ENCODE measurements around the gene ANO4. TPM values are rescaled to one million over a fixed set of nuclear protein-coding genes. Genes with fewer than 3 reads are reported as not detected.

The ANO4 gene
- total RNA-seq, 1 donor from 2014 or later, result not detected

DNA sequence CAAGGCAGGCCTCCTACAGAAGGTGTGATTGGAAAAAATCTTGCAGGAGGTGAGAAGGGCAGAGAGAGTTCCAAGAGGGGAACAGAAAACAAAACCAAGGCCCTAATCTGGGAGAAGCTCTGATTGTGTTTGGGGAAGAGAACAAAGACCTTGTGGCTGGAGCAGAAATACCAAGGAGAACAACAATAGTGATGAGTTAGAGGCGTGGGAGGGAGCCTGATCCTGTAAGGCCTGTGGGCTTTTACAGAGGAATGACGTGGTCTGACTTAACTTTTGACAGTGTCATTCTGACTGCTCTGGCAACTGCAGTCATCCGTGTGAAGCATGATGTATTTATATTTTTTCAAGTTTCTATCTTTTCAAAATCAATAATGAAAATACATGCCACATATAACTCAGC, 200.6 kb downstream of the ANO4 start:
- peak; percentile 59 for ATAC-seq

DNA sequence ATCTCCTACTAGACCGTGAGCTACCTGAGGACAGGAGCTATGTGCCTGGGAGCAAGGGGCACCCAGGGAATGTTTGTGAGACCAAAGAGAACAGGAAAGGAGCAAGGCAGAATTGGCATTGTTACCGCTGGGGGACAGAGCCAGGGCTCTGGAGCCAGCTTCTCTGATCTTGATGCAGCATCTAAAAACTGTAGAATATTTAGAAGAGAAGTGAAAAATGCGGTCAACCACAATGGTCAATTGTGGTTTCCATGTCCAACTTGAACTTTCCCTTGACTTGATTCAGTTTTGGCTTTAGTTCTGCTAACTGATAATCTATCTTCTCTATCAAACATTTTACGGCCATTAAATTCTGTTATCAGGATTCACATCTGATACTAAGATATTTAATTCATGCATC, 201.2 kb downstream of the ANO4 start:
- ATAC-seq, result no peak

DNA sequence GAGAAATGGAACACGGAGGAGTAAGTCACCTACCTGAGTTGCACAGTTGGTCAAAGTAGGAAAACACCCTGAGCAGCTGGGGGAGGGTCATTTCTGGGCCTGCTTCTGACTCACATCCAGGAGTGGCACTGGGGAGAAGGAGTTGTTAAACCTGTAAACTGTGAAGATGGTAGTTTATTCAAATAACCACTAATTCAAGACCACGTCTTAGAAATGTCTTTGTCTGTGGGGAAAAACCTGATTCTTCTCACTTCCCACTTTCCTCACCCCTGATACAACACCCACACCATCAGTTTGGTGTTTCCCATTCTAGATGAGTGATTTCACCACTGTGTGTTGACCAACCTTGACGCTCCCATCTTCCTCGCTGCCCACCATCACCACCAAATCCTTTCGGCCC, 207.1 kb downstream of the ANO4 start:
- peak; percentile 55 for ATAC-seq

DNA sequence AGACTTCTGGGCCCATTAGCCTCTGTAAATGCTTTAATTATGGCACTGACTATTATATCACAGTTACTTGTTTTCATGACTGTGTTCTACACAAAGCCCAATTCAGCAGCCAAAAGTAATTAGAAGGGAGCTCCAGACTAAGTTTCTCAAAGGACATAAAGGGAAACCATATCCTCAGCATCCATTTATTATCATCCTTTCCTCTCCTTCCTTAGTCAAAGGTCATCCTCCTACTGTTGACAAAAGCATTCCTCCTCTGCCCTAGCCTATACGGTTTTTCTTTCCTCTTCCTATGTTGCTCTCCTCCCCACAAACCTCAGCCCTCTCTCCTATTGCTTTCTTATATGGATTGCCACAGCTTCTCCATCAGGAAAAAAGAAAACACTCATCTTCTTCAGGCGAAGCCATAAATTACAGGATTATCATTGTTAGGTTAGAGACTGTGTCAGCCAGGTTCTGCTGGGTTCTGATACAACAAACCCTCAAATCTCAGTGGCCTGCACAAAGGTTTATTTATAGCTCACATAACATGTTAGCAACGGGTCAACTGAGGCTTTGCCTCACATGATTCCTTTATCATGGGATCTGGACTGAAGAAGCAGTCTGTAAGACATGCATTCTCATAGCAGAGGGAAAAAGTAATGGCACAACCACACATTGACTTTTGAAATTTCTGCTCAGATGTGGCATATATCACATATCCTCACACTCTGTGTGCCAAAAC, 208.3 kb downstream of the ANO4 start:
- ATAC-seq, result no peak

DNA sequence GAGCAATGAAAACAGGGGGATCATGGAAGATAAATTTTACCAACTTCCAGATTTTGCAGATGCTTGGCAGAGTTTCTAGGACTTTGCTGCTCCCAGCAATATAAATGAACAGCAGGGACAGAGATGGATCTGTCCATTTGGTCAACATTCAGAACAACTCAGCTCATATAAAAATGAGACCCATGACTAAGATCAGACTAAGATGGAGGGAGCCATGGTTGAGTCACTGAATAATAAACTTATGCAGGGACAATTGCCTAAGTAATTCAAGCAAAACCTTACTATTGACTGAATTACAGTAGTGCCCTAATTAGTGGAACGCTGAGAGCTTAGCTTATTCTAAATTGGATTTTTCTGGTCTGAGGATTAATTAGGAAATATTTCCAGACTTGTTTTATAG, 210.3 kb downstream of the ANO4 start:
- ATAC-seq, result no peak

DNA sequence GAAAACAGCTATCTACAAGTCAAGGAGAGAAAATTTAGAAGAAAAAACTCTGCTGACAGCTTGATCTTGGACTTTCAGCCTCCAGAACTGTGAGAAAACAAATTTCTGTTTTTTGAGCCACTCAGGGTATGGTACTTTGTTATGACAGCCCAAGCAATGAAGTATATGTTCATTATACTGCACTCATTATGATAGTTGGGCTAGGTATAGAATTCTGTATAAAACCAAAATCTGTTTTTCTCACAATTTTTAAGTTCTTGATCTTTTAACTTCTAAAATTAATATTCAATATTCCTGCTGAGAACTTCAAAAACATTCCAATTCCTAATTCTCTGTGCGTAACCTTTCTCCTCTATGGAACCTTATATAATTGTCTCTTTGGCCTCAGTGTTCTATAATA, 214.7 kb downstream of the ANO4 start:
- no peak for ATAC-seq

DNA sequence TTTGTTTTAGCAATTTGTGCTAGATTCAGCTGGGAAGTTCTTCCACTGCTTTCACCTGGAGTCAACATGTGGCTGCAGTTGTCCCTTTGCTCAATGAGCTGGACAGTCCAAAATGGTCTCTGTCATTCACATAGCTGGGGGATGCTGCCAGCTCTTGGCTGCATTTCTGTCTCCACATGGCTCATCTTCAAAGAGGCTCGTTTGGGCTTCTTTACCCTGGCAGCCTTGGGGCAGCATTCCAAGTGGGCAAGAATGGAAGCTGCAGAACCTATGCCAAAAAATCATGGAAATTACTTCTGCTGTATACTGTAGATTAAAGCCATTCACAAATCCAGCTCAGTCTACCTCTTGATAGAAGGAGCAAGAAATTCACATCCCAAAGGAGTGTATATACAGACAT, 216.3 kb downstream of the ANO4 start:
- ATAC-seq, result no peak

DNA sequence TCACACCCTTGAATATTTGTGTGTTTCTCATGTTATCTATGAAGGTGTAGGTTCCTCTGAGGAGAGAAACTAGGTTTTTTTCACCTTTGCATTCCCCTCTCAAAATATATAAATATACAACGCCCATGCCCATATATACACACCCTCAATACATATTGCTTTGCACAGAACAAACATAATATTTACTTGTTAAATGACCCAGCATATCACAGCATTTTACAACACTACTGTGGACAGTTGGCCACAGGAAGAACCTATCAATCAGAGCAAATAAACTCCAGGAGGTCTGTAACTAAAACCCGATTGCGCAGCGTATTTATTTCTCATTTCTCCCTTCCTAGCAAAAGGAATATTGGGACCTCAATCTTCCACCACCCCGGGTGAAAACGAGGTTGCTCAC, 219.4 kb downstream of the ANO4 start:
- no peak for ATAC-seq

DNA sequence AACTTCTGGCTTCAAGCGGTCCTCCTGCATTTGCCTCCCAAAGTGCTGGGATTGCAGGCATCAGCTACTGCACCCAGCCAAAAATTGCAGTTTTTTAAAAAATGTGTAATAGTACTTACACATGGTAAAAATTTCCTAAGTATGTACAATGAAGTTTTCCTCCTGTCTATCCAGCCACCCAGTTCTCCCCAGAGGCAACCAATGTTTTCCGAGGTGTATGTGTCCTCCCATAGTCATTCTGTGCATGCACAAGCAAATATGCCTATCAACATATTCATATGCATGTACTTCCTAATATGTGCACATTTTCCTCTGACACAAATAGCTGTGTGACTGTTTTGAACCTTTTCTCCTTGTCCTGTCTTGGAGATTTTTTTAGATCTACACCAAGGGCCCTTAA, 220.5 kb downstream of the ANO4 start:
- no peak for ATAC-seq

DNA sequence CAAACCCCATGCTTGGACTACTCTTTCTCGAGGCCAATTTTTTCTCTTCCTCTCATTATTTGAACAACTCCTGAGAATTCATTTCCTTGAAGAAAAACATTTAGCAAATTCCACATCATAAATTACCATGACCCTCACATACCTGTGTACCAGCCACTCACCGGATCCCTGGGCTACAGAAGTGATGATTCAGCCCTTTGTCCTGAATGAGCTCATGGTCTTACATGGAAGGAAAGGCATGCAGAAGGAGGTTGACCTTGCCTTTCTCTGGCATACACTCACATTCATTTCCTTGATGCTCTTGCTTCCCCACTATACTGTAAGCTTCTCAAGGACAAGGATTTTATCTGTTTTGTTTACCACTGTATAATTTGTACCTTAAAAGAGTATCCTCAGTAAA, 224.0 kb downstream of the ANO4 start:
- peak; percentile 54 for ATAC-seq

DNA sequence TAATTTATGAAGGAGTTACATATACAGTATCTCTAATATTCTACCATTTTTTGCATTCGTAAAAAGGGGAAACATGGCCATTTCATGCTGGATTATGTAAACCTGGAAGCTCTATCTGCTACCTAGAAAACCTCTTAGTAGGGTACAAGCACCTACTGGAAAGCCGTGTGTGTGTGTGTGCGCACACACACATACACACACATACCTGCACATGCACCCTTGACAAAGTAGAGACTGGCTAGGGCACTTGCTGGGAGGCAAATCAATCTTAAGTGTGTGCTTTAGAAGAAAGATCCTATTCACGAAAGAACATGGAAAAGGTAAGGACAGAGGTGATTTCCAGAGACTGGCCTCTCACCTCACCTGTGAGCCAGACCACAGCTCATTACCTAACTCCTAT, 224.6 kb downstream of the ANO4 start:
- no peak for ATAC-seq

DNA sequence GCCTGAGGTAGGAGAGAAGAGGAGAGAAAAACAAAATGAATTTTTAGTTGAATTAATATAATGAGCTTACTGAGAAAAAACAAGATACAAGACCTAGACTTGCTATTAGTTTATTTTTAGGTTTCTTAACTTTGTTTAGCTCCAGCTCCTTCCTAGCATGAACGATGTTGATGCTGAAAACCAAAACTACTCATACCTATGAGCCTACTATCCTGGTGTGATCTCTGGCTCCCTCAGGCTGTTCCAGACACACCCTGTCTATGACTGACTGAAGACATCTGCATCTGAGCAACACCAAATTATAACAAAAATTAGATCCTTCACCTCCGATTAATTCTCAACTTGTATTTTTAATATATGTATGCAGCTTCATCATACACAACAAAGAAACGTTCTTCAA, 225.1 kb downstream of the ANO4 start:
- peak; percentile 46 for ATAC-seq

DNA sequence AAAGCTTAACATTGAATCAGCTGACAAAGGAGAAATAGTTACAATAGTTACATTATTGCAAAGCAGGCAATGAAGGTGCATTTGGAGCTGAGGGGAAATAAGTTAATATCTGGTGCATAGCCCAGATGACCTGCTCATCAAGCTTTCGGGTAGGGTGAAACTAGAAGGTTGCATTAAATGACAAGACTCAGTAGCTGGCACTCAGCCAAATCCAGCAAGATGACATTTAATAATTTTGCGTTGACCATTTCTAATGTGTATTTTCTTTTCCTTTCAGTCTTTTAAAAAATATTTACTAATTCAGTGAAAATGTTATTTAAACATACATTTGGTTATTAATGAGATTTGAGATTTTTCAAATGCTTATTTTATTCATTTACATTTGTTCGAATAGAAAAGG, 226.9 kb downstream of the ANO4 start:
- no peak for ATAC-seq

DNA sequence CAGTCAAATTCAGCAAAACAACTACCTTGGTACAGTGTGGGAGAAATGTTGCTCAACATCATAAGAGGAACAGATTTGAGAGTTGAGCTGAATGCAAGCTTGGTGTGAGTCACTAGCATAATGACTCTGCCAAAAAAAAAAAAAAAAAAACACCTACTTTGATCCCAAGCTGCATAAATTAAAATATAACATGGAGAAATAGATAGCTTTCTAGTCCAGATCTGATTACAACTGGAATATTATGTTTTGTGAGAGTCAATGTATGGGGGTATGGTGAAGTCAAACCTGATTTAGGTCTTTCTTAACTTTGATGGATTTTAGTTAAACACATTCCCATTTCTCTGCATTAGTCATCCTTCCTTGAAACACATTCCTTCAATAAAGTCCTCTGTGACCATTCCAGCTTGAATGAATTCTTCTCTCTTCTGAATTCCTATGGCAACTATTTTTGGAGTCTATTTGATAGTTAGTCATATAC, 227.4 kb downstream of the ANO4 start:
- ATAC-seq, result peak; percentile 91

DNA sequence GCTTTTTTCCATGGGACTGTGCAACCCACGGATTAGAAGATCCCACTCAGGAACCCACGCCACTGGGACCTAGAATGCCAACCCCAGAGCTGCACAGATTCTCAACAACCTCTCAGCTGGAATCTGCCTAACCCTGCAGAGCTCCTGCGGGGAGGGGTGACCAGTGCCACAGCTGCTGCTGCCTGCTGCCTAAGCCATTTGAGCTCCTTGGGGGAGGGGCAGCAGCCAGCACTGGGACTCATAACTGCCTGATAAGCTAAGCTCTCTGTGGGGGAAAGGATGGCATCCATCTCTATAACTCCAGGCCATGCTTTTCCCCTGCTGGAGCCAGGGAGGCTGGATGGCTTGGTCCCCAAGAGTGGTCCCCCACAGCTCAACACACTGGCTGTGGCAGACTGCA, 232.6 kb downstream of the ANO4 start:
- no peak for ATAC-seq

DNA sequence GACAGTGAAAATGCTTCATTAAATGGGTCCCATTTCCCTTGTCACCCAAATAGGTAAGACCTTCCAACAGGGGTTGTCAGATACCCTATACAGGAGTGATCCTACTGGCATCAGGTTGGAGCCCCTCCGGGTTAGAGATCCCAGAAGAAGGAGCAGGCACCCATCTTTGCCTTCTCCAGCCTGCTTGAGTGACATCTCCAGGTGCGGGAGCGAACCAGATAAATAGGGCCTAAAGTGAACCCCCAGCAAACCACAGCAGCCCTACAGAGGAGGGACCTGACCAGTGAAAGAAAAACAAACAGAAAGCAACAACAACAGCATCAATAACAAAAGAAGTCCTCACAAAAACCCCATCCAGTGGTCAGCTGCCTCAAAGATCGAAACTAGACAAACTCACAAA, 233.2 kb downstream of the ANO4 start:
- ATAC-seq, result no peak

DNA sequence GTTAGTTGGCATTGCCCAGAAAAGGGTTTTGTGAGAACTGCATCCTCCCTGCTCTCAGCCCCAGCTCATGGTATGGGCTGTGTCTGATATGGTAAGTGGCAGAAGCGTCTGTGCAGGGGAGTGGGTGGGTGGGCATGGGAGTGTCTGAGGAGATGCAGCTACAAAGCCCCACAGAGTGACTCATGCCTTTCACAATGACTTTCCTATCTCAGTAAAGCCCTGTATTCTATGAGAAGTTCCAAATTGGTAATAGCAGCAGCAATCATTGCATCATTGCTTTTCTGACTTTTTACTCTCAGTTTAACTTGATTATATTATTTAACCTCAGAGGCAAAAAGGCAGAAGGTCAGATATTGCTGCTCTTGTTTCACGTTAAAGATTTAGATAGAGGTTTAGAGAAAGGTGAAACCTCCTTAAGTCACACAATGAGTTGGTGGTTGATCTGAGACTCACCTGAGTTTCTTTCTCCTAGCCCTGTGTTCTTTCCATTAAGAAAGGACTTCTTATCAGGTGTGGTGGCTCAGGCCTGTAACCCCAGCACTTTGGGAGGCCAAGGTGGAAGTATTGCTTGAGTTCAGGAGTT, 243.8 kb downstream of the ANO4 start:
- no peak for ATAC-seq

DNA sequence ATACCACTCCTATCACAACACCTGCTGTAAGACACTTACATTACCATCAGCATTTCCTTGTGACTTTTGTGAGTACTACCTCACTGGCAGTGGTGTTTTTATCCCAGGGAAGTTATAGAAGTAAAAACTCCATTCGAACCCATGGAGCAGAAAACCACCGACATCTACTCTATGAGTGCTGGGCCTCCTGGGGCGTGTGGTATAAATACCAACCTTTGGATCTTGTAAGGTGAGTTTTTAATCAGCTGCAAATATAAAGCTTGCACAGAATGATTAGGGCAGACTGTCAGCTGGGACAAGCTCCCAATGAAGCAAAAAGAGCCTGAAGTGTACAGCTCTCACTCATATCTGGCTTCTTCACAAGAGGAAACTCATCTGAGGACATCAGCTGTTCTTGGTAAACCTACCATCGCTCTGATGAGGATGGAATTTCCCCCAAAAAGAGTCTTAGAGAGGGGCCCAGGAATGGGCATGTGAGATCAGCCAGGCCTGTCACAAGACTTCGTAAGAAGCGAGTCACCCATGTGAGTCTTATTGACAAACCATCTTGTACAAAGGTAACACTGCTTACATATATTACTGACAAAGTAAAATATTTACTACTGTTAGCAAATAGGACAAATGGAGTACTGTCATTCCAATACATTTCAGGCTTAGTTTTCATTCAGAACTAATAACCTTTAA, 245.4 kb downstream of the ANO4 start:
- ATAC-seq, result no peak

DNA sequence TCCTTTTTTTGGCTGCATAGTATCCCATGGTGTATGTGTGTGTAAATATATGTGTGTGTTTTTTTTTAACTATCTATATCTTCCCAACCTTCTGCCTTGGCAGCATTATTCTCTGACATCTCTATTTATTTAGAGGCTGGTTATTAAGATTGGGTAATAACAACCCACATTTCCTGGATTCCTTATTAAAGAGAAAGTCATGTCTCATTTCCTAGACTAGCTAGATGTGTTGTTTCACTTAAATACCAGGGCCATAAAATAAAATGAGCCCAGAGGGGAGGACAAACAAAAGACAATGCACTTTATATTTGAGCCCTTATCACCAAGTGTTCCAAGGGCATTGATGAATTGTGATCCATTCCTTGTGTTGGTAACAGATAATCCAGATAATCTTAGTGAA, 246.4 kb downstream of the ANO4 start:
- ATAC-seq, result no peak

DNA sequence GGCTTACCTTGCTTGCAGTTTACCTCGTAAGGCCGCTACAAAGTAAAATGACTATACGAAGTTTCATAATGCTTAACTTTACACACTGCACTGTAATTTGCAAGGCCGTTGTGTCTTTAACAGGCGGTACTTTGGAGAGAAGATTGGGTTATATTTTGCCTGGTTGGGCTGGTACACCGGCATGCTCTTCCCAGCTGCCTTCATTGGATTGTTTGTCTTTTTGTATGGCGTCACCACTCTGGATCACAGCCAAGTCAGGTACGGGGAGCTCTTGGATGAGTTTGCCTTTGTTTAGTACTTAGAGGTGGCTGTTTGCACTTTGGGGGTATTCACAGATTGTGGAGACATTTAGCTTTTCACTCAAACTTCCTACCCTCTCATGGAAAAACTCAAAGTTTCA, 247.6 kb downstream of the ANO4 start:
- no peak for ATAC-seq

DNA sequence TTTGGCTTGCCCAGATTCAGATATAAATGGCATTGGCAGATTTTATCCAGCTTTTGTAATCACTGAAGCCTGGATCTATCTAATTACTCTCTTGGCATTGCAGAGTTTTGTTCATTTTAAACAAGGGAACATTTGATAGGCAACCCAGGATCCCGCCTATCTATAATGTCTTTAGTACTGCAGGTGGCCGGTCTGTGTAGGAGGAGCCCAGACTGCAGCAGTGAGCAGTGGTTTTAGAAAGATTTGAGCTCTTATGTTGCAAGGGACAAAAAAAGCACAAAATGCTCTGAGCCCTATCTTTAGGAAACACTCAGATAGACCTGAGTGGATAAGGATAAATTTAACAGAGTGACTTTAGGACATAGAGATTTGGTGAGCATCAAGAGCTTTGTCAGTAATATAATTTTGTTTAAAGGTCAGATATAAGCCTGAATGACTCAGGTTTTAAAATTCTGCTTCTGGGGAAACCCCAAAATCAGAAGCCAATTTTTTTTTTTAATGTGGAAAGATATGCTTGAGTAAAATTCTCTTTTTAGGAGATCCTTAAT, 250.0 kb downstream of the ANO4 start:
- no peak for ATAC-seq

DNA sequence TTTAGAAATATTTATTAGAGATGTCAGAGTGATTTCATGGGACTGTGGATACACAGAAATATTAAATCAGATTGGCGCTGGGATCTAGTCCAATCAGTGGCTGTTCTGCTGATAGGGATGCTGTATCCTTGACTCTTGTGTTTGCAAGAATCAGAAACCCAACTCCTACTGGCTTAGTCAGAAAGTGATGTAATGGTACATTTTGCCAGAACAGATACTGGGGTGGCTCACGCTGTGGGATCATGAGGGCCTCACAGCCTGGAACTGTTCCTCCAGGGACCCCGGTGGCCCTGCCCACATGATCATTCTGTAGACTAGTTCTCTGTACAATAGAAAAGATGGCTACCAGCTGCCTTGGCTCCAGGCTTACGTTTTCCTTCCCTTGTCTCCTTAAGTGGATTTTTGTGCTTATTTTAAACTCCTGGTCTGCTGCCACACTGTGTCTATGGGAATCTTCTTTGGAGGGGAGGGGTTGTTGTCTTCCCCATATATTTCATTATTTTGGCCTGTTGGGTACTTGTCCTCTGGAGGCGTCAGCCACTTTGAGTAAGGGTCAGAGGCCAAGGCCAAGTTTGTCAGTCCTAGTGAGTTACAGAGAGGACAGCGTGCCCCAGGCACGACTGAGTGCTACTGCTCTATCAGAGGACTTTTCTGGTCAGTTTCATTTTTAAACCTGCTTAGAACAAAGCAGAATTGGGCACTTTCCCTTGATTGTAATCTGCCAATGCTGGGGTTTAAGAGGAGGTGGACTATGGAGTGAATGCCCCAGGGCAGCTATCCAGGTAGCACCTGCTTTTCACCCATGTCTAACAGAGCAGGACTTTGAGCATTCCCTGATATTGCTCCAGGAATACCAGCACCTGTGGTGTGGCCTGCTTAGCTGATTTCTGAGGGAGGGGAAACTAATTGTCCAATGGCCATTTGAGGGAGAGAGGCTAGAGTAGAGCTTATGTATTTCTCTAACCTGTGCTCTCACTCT, 251.2 kb downstream of the ANO4 start:
- no peak for ATAC-seq

DNA sequence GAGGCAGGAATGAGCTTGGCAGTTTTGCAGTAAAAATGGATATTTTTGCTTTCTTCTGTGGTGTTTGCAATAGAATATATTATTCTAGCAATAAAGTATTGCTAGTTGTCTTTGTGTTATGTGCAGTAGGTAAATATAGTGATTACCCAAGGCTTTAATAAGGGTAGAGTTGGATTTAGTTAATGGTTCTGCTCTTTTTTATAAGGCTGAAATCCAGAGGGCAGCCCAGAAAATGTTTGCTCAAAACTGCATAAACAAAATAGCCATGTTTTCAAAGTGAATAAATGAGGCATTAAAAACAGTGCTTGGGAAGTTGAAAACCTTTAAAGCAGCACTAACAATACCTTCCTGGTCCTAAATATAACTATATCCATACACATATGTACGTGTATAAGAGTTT, 253.1 kb downstream of the ANO4 start:
- ATAC-seq, result no peak

Data from esophagus mucosa (tissue), 1 donor.